Neural cell (in vitro differentiated cells): ENCODE measurements around the gene NPFF.

ENCODE experiments used
- EP300 ChIP-seq: fragments of 450-650 bp; conservative IDR thresholded peaks from 2 replicates; pipeline ENCODE4 v1.6.1; 2014; ENCODE audit warnings: antibody characterized with exemption, mild to moderate bottlenecking, moderate library complexity; ENCODE audit not compliant: poor library complexity, severe bottlenecking
- EZH2 ChIP-seq: fragments of 200-600, 300-800 bp; shearing (Covaris generic), sonication (generic); IDR thresholded peaks from 2 replicates; pipeline ENCODE4 v1.6.1; 2014; ENCODE audit warnings: antibody characterized with exemption, low read length, borderline replicate concordance, mild to moderate bottlenecking; ENCODE audit not compliant: insufficient read depth, poor library complexity, severe bottlenecking
- MXI1 ChIP-seq: fragments of 450-650 bp; conservative IDR thresholded peaks from 2 replicates; pipeline ENCODE4 v1.6.1; 2014; ENCODE audit warnings: antibody characterized with exemption, mild to moderate bottlenecking; ENCODE audit not compliant: poor library complexity, severe bottlenecking
- POLR2AphosphoS5 ChIP-seq: IDR thresholded peaks from 2 replicates; pipeline ENCODE4 v1.6.1; 2012
- TAF1 ChIP-seq: IDR thresholded peaks from 2 replicates; pipeline ENCODE4 v1.6.1; 2012; ENCODE audit warnings: low read depth
- TF ChIP-seq, protein P1 (sequence below): fragments of 450-650 bp; IDR thresholded peaks from 2 replicates; pipeline ENCODE4 v1.5.1; 2014; ENCODE audit warnings: antibody characterized with exemption, mild to moderate bottlenecking, moderate library complexity; ENCODE audit not compliant: poor library complexity, severe bottlenecking

DNA sequence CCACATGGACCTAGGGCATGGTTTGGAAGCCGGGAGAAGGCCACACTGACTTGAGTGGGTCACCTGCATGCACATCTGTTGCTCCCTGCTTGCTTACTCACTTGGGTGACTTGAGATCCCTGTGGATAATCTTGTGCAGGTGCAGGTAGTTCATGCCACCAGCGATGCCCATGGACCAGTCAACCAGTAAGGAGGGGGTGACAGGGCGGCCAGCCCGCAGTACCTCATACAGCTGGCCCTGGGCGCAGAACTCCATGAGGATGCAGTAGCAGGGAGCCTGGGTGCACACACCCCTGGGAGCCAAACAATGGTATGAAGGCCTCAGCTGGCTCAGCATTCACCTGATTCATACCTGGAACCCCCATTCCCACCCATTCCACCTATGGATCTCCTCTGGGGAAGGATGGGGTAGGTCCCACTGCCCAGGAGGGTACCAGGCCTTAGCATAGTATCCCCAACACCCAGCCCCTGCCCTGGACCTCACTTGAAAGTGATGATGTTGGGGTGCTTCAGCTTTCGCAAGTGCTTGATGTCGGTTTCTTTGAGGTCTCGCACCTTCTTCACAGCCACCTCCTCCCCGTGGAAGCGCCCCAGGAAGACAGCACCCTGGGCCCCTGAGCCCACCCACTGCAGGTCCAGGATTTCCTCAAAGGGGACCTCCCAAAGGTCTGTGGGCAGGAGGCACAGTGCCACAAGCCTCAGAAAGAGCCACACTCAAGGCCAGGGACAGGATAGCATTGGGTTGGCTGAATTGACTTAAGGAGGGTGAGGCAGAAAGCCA is 21.1 kb downstream of the NPFF start:
- TF ChIP-seq MXI1: no peak
- no peak for TF ChIP-seq TAF1
- no peak for TF ChIP-seq EP300
- TF ChIP-seq, protein P1, sequence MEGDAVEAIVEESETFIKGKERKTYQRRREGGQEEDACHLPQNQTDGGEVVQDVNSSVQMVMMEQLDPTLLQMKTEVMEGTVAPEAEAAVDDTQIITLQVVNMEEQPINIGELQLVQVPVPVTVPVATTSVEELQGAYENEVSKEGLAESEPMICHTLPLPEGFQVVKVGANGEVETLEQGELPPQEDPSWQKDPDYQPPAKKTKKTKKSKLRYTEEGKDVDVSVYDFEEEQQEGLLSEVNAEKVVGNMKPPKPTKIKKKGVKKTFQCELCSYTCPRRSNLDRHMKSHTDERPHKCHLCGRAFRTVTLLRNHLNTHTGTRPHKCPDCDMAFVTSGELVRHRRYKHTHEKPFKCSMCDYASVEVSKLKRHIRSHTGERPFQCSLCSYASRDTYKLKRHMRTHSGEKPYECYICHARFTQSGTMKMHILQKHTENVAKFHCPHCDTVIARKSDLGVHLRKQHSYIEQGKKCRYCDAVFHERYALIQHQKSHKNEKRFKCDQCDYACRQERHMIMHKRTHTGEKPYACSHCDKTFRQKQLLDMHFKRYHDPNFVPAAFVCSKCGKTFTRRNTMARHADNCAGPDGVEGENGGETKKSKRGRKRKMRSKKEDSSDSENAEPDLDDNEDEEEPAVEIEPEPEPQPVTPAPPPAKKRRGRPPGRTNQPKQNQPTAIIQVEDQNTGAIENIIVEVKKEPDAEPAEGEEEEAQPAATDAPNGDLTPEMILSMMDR: no peak
- no peak for TF ChIP-seq EZH2
- TF ChIP-seq POLR2AphosphoS5: no peak
